Mesendoderm (in vitro differentiated cells): Measurements from ENCODE around the gene TOP3A. TPM values are rescaled to one million over a fixed set of nuclear protein-coding genes. Genes with fewer than 3 reads are reported as not detected.

Source experiments
- DNase-seq: peaks from one replicate; pipeline ENCODE4 v3.0.0; 2013
- H2AK5ac ChIP-seq: 2 replicates; pipeline ENCODE4 v1.6.1; 2013; ENCODE audit warnings: low read length, inconsistent platforms
- H2BK120ac ChIP-seq: 2 replicates; pipeline ENCODE4 v1.6.1; 2013; ENCODE audit warnings: low read depth, mild to moderate bottlenecking, low read length, moderate library complexity, mixed read lengths
- H2BK15ac ChIP-seq: replicated peaks from 2 replicates; pipeline ENCODE4 v1.6.1; 2013; ENCODE audit warnings: low read depth, mild to moderate bottlenecking, moderate library complexity
- H2BK5ac ChIP-seq: 2 replicates; pipeline ENCODE4 v1.6.1; 2013; ENCODE audit warnings: low read length, inconsistent platforms
- H3K18ac ChIP-seq: 2 replicates; pipeline ENCODE4 v1.6.1; 2013; ENCODE audit warnings: mild to moderate bottlenecking, low read length, mixed read lengths
- H3K23ac ChIP-seq: one replicate; pipeline ENCODE4 v1.6.1; 2013; ENCODE audit warnings: low read length
- H3K27ac ChIP-seq: 2 replicates; pipeline ENCODE4 v1.5.1; 2013; ENCODE audit warnings: low read depth, mild to moderate bottlenecking, inconsistent platforms, low read length, moderate library complexity
- H3K27me3 ChIP-seq: 2 replicates; pipeline ENCODE4 v1.6.1; 2013; ENCODE audit warnings: low read length, control low read depth, mild to moderate bottlenecking, inconsistent platforms; ENCODE audit not compliant: insufficient read depth, poor library complexity
- H3K36me3 ChIP-seq: 2 replicates; pipeline ENCODE4 v1.6.1; 2013; ENCODE audit warnings: low read length, inconsistent platforms; ENCODE audit not compliant: control insufficient read depth, insufficient read depth
- H3K4ac ChIP-seq: one replicate; pipeline ENCODE4 v1.6.1; 2013; ENCODE audit warnings: low read depth, mild to moderate bottlenecking, low read length, moderate library complexity
- H3K4me1 ChIP-seq: 2 replicates; pipeline ENCODE4 v1.6.1; 2013; ENCODE audit warnings: low read depth, low read length, inconsistent platforms; ENCODE audit not compliant: control insufficient read depth
- H3K4me2 ChIP-seq: 2 replicates; pipeline ENCODE4 v1.6.1; 2013; ENCODE audit warnings: low read length
- H3K4me3 ChIP-seq: 2 replicates; pipeline ENCODE4 v1.5.1; 2013; ENCODE audit warnings: mild to moderate bottlenecking, low read length
- H3K56ac ChIP-seq: one replicate; pipeline ENCODE4 v1.6.1; 2013; ENCODE audit warnings: low read length
- H3K79me1 ChIP-seq: 2 replicates; pipeline ENCODE4 v1.6.1; 2013; ENCODE audit warnings: low read length, inconsistent platforms
- H3K79me2 ChIP-seq: 2 replicates; pipeline ENCODE4 v1.6.1; 2013; ENCODE audit warnings: mild to moderate bottlenecking, low read length; ENCODE audit not compliant: control insufficient read depth, insufficient read depth
- H3K9ac ChIP-seq: 2 replicates; pipeline ENCODE4 v1.6.1; 2013; ENCODE audit warnings: low read length, inconsistent platforms
- H4K5ac ChIP-seq: one replicate; pipeline ENCODE4 v1.6.1; 2013; ENCODE audit warnings: low read length
- H4K8ac ChIP-seq: one replicate; pipeline ENCODE4 v1.6.1; 2013; ENCODE audit warnings: low read depth, mild to moderate bottlenecking, control low read depth, low read length, moderate library complexity
- WGBS: extraction: QIAGEN DNeasy Blood & Tissue Kit; methylation state at CpG from one replicate; pipeline ENCODE4 v1.1.7; 2013; ENCODE audit warnings: low lambda C conversion rate, missing lambda C conversion rate; ENCODE audit not compliant: insufficient coverage; ENCODE audit errors: extremely low coverage; 5-methylcytosine and 5-hydroxymethylcytosine counted together
- polyA plus RNA-seq, 2 experiments: library from polyadenylated mRNA; stranded (reverse); fragments of 200-250 nt; gene quantifications; one replicate each; pipeline ENCODE4 v1.2.3, GENCODE V29; 2013

TOP3A gene, protein sequence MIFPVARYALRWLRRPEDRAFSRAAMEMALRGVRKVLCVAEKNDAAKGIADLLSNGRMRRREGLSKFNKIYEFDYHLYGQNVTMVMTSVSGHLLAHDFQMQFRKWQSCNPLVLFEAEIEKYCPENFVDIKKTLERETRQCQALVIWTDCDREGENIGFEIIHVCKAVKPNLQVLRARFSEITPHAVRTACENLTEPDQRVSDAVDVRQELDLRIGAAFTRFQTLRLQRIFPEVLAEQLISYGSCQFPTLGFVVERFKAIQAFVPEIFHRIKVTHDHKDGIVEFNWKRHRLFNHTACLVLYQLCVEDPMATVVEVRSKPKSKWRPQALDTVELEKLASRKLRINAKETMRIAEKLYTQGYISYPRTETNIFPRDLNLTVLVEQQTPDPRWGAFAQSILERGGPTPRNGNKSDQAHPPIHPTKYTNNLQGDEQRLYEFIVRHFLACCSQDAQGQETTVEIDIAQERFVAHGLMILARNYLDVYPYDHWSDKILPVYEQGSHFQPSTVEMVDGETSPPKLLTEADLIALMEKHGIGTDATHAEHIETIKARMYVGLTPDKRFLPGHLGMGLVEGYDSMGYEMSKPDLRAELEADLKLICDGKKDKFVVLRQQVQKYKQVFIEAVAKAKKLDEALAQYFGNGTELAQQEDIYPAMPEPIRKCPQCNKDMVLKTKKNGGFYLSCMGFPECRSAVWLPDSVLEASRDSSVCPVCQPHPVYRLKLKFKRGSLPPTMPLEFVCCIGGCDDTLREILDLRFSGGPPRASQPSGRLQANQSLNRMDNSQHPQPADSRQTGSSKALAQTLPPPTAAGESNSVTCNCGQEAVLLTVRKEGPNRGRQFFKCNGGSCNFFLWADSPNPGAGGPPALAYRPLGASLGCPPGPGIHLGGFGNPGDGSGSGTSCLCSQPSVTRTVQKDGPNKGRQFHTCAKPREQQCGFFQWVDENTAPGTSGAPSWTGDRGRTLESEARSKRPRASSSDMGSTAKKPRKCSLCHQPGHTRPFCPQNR
- 24.2 TPM for polyA plus RNA-seq (2013, experiment 1 of 2)
- polyA plus RNA-seq (2013, experiment 2 of 2), result 25.3 TPM

DNA sequence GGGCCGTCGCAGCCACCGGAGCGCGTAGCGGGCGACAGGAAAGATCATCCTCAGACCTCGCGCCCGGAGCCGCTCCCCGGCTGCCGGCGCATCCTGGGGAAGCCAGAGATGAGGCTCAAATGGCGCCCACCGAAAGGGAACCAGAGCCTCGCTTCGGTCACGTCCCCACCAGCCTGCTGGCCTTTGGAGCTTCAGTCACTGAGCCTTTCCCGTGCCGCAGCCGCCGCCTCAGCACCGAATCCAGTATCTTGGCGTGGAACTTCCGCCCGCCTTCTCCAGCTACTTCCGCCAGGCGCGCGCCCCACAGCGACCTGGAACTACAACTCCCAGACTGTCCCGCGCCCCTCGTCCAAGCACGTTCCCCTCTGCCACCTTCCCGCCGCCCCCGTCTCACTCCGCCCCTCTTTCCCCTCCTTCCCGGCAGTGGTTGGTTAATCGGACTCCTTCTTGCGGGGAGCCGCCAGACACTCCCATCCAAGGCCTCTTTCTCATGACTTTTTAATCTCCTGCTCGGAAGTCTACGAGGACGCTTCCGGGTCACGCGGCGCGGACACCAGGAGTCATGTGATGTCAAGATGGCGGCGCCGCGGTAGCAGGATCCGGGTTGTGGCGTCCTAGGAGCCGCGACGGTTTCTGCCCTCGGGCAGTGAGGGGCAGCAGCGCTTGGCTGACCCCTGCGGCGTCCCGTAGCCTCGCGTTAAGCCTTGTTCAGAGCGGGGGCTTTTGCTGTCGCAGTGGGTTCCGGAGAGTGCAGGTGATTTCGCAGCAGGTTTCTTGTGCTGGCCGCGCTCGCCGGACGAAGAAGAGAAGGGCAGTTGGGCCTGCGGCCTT lies at the start of gene TOP3A, which contains the start of gene SMCR8:
Gene TOP3A, minus strand, starts transcription at position 264 of the 831 bp plus-strand sequence. Its CDS starts 216 bp downstream, at position 48.
Gene SMCR8, plus strand, starts transcription at position 563 of the 831 bp plus-strand sequence. CDS start 497 bp downstream, outside the sequence.
- Histone ChIP-seq H3K79me2 (peaks cover 66% of the 10 kb centered on the region), H3K9ac (peak within 1 kb of the TSS; percentile 86), H3K4me1 (peaks cover 2% of the 10 kb centered on the region), H3K4ac (peak within 1 kb of the TSS; percentile 73), H4K8ac (no peak within 1 kb of the TSS), H3K27ac (peak within 1 kb of the TSS; percentile 85), H4K5ac (no peak within 1 kb of the TSS), H3K18ac (peak within 1 kb of the TSS; percentile 65), H3K36me3 (peaks cover 5% of the 10 kb centered on the region), H3K23ac (peak within 1 kb of the TSS; percentile 67), H3K79me1 (peaks cover 34% of the 10 kb centered on the region), H3K27me3 (no peaks in the 10 kb centered on the region), H3K56ac (peak within 1 kb of the TSS; percentile 97), H2BK5ac (no peak within 1 kb of the TSS), H2BK15ac (no peak within 1 kb of the TSS), H2AK5ac (peak within 1 kb of the TSS; percentile 38), H3K4me2 (peak within 1 kb of the TSS; percentile 98), H3K4me3 (peak within 1 kb of the TSS; percentile 95), H2BK120ac (no peak within 1 kb of the TSS)
- no CpG with 5 or more reads among the region's 78 CpGs for WGBS
- peak; percentile 99 for DNase-seq

DNA sequence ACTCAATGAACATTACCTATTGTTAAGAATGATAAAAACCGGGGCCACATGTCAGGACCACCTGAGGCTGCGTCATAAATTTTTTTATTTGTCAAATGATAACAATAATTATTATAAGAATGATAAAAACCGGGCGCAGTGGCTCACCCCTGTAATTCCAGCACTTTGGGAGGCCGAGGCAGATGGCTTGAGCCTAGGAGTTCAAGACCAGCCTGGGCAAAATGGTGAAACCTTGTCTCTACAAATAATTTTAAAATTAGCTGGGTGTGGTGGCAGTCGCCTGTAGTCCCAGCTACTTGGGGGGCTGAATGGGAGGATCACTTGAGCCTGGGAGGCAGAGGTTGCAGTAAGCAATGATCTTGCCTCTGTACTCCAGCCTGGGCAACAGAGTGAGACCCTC lies 49.4 kb upstream of the TOP3A start:
- Histone ChIP-seq H2BK5ac (no peak overlapping the region), H4K5ac (no peak overlapping the region), H2BK120ac (no peak overlapping the region), H3K79me1 (peaks cover 3% of the 10 kb centered on the region), H3K36me3 (no peaks in the 10 kb centered on the region), H3K4me2 (no peak overlapping the region), H3K56ac (no peak overlapping the region), H4K8ac (no peak overlapping the region), H3K4me1 (no peaks in the 10 kb centered on the region), H3K23ac (no peak overlapping the region), H2BK15ac (no peak overlapping the region), H3K4ac (peak overlapping the region; percentile 63), H2AK5ac (no peak overlapping the region), H3K79me2 (peaks cover 33% of the 10 kb centered on the region), H3K4me3 (no peak overlapping the region), H3K27me3 (no peaks in the 10 kb centered on the region), H3K9ac (no peak overlapping the region), H3K18ac (no peak overlapping the region), H3K27ac (no peak overlapping the region)
- no CpG with 5 or more reads among the region's 6 CpGs for WGBS
- DNase-seq, result no peak

DNA sequence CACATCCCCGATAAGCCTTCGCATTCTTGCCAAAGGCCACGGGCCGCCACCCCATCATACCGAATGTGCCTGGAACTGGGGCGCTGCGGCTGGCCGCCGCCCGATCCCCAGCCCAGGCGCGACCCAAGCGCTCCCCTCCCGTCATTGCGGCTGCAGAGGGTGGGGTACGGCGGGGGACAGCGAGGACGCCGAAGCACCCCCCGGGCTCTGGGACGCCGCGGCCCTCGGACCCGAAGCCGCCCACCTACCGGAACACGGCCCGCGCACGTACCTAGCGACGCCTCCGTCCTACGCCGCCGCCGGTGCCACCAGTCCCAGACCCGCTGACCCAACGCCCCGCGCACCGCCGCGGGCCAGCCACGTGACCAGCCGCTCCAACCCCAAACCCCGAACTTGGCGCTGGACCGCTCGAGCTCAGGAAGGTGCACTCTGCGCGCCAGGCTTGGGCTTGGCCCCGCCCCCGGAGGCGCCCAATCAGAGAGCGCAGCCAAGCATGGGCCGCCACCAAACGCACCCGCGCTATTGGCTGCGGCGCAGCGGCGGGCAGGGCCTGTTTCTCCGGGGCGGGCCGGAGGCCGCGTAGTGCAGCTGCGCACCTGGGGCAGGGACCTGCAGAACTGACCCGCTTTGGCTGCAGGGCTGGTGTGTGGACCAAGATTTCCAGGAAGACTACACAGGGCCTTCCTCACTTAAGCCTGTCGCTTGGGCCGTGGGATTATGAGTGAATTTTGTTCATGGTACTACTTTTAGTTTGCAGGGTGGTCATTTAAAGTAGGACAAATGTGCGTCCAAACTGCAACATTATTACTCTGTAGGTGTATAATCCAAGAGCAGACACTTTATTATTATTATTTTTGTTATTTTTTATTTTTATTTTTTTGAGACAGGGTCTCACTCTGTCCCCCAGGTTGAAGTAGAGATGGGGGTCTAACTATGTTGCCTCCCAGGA lies 48.6 kb upstream of the TOP3A start, which contains the start of gene SHMT1:
Gene SHMT1, minus strand, starts transcription at position 450 of the 949 bp plus-strand sequence. CDS start 7,569 bp downstream, outside the sequence.
- H3K56ac ChIP-seq, result peak within 1 kb of the TSS; percentile 97
- H2BK5ac ChIP-seq, result peak within 1 kb of the TSS; percentile 82
- no peak within 1 kb of the TSS for H2BK15ac ChIP-seq
- H3K18ac ChIP-seq, result peak within 1 kb of the TSS; percentile 47
- H3K4me1 ChIP-seq, result no peaks in the 10 kb centered on the region
- H2AK5ac ChIP-seq, result peak within 1 kb of the TSS; percentile 58
- H3K23ac ChIP-seq, result peak within 1 kb of the TSS; percentile 97
- peak within 1 kb of the TSS; percentile 69 for H4K8ac ChIP-seq
- no peak within 1 kb of the TSS for H4K5ac ChIP-seq
- peak within 1 kb of the TSS; percentile 89 for H3K4me2 ChIP-seq
- peak within 1 kb of the TSS; percentile 98 for H3K4me3 ChIP-seq
- peak within 1 kb of the TSS; percentile 63 for H3K4ac ChIP-seq
- peaks cover 3% of the 10 kb centered on the region for H3K79me1 ChIP-seq
- H3K79me2 ChIP-seq, result peaks cover 38% of the 10 kb centered on the region
- peak; percentile 97 for DNase-seq
- H2BK120ac ChIP-seq, result no peak within 1 kb of the TSS
- WGBS, result no CpG with 5 or more reads among the region's 76 CpGs
- H3K27ac ChIP-seq, result peak within 1 kb of the TSS; percentile 38
- H3K9ac ChIP-seq, result peak within 1 kb of the TSS; percentile 98
- no peaks in the 10 kb centered on the region for H3K36me3 ChIP-seq
- H3K27me3 ChIP-seq, result no peaks in the 10 kb centered on the region

DNA sequence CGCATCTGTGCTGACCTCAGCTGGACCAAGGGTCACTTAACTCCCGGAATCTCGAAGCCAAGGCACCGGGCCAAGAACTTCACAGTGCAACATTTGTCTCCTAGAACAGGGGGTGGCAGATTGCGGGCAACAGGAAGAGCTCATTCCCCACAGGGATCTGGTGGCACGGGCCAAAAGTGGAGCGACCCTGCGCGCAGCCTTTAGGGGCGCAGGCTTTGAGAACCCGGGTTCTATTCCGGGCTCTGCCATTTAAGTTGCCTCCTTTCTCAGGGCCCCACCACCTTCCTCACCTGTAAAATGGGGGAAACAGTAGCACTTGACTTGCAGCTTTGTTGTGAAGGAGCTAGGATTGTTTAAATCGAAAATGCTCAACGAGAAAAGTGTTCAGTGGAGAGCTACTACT lies 47.9 kb upstream of the TOP3A start:
- Histone ChIP-seq H3K4ac (peak overlapping the region; percentile 44), H3K9ac (peak overlapping the region; percentile 98), H3K79me1 (peaks cover 4% of the 10 kb centered on the region), H3K4me1 (no peaks in the 10 kb centered on the region), H2BK120ac (no peak overlapping the region), H3K79me2 (peaks cover 39% of the 10 kb centered on the region), H3K36me3 (no peaks in the 10 kb centered on the region), H3K56ac (peak overlapping the region; percentile 97), H3K4me3 (peak overlapping the region; percentile 98), H2AK5ac (peak overlapping the region; percentile 58), H4K8ac (no peak overlapping the region), H3K27me3 (no peaks in the 10 kb centered on the region), H2BK15ac (no peak overlapping the region), H3K18ac (peak overlapping the region; percentile 47), H3K23ac (peak overlapping the region; percentile 97), H2BK5ac (peak overlapping the region; percentile 82), H3K4me2 (peak overlapping the region; percentile 89), H4K5ac (no peak overlapping the region), H3K27ac (peak overlapping the region; percentile 38)
- DNase-seq, result peak; percentile 13
- no CpG with 5 or more reads among the region's 14 CpGs for WGBS
